GM03348 (cell line): ENCODE measurements around the gene OXA1L.
A peak's percentile ranks its signal among the peaks of the same experiment; 100 is the strongest.
"Not testable (repeated sequence)": the region's sequence is repeated elsewhere in the genome, so short reads cannot be mapped to it uniquely, and the experiment has no call there.

Experiments
- DNase-seq: peaks from one replicate; pipeline ENCODE4 v3.0.0; 2012; ENCODE audit warnings: low spot score

OXA1L gene

DNA sequence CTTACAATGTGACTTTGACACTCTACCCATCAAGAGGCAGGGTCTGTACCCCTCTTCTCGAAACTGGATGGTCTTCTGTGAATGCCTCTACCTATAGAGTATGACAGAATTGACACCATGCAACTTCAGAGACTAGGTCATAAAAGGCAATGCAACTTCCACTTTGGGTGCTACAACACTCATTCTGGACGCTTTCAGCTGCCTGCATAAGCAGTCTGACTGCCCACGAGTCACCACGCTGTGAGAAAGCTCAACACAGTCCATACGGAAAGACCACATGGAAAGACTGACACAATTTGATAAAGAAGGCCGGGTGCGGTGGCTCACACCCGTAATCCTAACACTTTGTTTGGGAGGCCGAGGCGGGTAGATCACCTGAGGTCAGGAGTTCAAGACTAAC lies 33.9 kb downstream of the OXA1L start:
- DNase-seq = no peak

GRCh38 chr14:22801716-22802115 lies 35.2 kb downstream of the OXA1L start:
- DNase-seq = no peak

GRCh38 chr14:22802860-22803686 lies 36.6 kb downstream of the OXA1L start:
- DNase-seq = no peak

DNA sequence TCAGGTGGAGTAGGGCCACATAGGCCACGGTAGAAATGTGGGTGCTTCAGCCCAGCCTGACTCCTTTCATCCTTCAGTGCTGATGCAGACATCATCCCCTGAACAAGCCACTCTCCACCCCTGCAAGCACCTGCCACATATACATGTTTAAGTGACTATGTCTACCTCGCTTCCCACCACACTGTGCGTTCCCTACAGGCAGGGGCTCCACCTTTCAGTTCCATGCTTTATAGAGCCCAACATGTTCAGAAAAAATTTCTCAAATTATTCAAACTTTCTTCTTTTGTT lies 37.1 kb downstream of the OXA1L start:
- no peak for DNase-seq

- DNase-seq = not testable (repeated sequence)
Measured at GRCh38 chr14:22805235-22805634, 38.7 kb downstream of the OXA1L start.

- DNase-seq = no peak
Measured at GRCh38 chr14:22807432-22808087, 41.1 kb downstream of the OXA1L start.

- DNase-seq = no peak
Measured at GRCh38 chr14:22808388-22809209, 42.1 kb downstream of the OXA1L start.

- no peak for DNase-seq
Measured at GRCh38 chr14:22811722-22812121, 45.2 kb downstream of the OXA1L start.

GRCh38 chr14:22812744-22813143 lies 46.3 kb downstream of the OXA1L start:
- no peak for DNase-seq

GRCh38 chr14:22813145-22813544 lies 46.7 kb downstream of the OXA1L start:
- no peak for DNase-seq

DNA sequence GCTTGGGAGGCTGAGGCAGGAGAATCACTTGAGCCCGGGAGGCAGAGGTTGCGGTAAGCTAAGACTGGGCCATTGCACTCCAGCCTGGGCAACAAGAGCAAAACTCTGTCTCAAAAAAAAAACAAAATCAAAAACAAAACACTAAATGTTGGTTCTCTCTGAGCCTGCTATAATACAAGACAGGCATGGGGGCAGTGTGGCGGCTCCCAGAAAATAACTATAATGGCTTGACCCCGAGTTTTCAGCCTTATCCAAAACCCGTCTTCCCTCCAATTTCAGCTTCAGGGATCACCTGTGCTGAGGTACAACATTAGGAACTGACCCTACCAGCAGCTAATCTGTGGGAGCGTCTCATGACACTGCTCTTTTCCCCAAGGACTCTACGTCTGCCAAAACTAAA lies 47.9 kb downstream of the OXA1L start:
- no peak for DNase-seq

GRCh38 chr14:22814941-22815713 lies 48.6 kb downstream of the OXA1L start, which contains the start of gene SLC7A7:
Gene SLC7A7 (minus strand): TSS chr14:22815435. CDS start chr14:22813398, 2,037 bp downstream.
- DNase-seq = no peak

DNA sequence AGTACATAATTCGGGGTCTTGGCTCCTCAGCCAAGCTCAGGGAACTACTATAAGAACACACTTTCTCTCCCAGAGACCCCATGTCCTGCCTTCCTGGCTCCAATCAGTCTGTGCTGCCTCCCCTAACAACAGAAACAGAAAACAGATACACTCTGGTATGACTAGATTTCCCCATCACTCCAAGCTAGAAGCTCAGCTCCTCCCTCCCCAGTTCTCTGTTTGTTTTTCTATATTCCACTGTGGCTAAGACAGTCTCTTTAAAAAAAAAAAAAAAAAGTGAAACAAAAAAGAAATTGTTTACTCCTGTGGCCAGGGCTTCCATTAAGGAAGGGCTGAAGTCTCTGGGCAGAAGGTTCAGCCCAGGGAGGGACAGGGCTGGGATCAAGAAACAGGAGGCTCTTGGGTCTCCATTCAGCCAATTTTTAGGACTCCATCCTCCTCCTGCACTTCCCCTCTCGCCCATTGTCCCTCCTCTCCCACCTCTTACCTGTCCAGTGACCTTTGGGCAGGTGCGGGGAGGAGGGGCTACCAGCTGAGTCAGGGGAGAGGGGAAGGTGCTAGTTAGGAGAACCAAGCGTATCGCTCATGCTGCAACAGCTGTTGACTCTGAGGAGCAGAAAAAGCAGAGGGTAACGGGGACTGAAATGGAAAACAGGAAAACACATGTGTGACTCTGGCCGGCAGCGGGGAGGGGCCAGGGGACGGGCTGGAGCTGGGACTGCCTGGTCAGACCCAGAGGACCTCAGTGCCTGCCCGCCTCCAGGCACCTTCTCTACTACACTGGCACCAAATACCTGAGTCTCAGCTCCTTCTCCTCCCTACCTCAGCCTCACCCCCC lies 52.9 kb downstream of the OXA1L start:
- peak; percentile 68 for DNase-seq

DNA sequence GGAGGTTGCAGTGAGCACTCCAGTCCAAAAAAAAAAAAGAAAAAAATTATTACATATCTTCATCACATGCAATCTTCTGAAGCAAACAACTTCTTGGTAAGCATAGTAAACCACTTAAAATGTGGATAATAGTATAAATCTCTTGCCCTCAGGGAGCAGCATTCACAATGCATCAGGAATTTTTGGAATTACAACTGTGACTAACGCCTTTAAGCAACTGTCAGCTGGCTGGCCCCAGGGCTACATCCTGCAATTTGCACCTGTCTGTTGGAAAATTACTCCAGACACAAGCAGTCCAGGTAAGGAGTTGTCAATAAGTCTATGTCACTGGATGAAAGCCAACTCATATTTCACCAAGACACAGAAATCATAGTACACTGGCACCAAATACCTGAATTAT lies 54.2 kb downstream of the OXA1L start:
- no peak for DNase-seq

- no peak for DNase-seq
Measured at GRCh38 chr14:22821193-22822015, 54.9 kb downstream of the OXA1L start.

GRCh38 chr14:22822016-22822570 lies 55.6 kb downstream of the OXA1L start:
- no peak for DNase-seq
